GM18909 (cell line): Measurements from ENCODE around the gene TBCB.

Experiments used
- ATAC-seq: cut with Tn5 transposase; IDR thresholded peaks from one replicate; pipeline ENCODE4 v1.9.1; 2021; ENCODE audit warnings: mild to moderate bottlenecking; ENCODE audit not compliant: unreplicated experiment, poor library complexity

Gene TBCB

DNA sequence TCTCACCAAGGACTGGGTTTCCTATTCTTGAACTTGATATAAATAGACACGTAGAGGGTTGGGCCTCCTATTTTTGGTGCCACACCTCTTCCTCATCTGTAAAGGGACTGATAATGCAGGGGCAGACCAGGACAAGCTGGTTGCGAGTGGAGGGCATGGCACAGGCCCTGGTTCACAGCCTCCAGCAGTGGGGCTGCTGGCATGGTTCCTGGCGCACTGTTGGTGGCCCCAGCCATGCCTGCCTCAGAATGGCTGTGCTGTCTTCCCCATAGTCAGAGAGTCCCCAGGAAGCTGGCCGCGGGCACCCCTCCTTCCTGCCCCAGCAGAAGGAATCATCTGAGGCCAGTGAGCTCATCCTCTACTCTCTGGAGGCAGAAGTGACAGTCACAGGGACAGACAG is 14.8 kb upstream of the TBCB start:
- ATAC-seq: no peak

GRCh38 chr19:36101550-36102327 is 13.5 kb upstream of the TBCB start:
- no peak for ATAC-seq

GRCh38 chr19:36103040-36103626 is 12.1 kb upstream of the TBCB start:
- no peak for ATAC-seq

- no peak for ATAC-seq
These were observed 11.3 kb upstream of the TBCB start for GRCh38 chr19:36103842-36104552.

- ATAC-seq: no peak
These were observed 8.8 kb upstream of the TBCB start for GRCh38 chr19:36106441-36106840.

- ATAC-seq: no peak
These were observed 8.3 kb upstream of the TBCB start for GRCh38 chr19:36106991-36107390.

DNA sequence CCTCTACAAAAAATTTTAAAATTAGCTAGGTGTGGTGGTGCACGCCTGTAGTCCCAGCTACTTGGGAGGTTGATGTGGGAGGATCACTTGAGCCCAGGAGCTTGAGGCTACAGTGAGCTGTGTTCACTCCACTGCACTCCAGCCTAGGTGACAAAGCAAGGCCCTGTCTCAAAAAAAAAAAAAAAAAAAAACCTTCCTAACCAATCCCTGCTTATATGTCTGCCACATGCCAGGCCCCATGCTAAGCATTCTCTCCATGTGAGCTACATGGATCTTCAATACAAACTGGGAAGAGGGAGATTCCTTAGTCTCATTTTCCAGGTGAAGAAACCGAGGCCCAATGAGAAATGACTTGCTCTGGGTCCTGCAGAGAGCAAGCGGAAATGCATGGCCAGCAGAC is 6.6 kb upstream of the TBCB start:
- no peak for ATAC-seq

DNA sequence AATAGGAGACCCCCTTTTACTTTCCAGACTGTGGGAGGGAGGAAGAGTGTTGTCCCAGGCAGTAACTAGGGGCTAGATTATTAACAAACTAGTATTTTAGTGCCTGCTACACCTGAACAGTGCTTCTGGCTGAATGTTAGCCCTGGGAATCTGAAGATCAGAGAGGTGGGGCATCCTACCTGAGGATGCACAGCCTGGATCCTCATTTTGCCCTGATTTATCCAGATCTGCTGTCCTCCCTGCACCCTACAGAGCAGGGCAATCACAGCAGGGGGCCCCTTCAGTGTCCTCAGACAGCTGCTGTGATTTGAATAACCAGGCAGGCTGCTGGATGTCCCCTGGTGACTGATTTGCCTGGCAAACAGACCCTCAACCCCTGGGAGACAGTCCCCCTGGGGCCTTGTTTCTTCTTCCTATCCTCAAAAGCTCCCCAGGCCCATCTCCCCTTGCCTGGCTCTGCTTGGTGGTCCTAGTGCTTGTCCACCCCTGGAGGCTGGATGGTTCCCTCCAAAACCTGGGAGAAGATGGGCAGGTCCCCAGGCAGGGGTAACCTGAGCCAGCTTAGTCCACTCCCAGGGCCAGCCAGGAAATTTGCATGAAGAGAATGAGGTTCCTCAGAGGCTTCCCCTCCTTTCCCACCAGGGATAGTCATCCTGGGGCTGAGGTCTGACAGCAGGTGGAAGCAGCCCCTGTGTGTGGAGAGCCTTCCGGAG is 4.6 kb upstream of the TBCB start, which contains the start of gene OVOL3:
OVOL3 (plus strand) TSS at position 657 of the 713 bp plus-strand sequence. CDS start 60 bp downstream, outside the sequence.
- ATAC-seq: no peak

- ATAC-seq: no peak
These were observed 4.1 kb upstream of the TBCB start for GRCh38 chr19:36111200-36111539.

DNA sequence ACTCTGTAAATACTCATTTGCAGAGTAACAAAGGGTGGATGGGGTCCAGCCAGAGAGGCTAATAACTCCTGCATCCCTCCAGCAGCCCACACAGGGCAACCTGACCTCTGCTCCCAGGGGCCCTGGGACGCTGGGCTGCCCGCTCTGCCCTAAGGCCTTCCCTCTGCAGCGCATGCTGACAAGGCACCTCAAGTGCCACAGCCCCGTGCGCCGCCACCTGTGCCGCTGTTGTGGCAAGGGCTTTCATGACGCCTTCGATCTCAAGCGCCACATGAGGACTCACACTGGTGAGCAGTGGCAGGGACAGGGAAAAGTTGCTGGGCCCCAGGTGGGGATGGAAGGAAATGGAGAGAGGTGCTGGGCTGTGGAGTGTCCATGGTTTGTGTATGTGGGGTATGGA is 2.6 kb upstream of the TBCB start:
- no peak for ATAC-seq

DNA sequence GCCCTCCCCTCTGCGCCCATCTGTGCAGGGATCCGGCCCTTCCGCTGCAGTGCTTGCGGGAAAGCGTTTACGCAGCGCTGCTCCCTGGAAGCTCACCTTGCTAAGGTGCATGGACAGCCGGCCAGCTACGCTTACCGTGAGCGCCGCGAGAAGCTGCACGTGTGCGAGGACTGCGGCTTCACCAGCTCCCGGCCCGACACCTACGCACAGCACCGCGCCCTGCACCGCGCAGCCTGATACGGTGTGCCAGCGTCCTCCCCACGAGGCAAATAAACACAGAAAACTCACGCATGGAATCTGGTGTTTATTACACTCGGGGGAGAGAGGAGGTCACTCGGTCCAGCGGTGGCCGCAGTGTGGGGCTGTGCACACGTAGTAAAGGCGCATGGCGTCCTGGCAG is 1.8 kb upstream of the TBCB start:
- no peak for ATAC-seq

DNA sequence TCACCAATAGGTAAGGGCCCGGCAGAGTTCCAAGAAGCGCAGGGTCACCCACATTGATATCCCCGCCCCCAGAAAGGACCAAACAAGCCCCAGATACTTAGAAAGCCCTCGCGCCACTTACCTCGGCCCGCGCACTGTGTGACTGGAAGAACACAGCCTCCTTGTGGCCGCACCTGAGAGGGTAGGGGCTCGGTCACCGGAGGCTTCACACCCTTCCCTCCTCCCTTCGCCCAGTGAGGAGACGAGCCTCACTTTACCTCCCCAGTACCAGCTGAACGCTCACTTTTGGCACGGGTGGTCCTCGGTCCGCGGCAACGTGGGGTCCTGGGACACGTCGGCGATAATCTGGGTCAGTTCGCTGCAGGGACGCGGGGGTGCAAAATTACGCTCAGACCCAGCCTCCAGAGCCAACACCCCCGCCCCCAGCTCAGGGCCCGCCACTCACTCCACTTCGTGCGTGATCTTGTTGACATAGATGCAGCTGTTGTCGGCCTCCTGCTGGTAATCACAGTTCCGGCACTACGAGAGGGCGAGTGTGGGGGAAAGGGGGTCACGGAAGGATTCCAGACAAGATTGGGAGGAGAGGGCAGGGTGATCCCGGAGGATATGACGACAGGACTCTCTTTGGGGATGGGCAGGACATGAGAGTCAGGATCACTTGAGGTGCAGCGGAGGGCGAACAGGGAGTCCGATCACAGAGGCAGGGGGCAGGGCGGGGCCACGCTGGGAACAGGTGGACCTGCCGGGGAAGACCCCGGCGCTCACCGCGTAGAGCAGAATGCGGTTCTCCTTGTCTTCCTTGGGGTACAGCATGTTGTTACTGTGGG is 1.2 kb upstream of the TBCB start:
- no peak for ATAC-seq

DNA sequence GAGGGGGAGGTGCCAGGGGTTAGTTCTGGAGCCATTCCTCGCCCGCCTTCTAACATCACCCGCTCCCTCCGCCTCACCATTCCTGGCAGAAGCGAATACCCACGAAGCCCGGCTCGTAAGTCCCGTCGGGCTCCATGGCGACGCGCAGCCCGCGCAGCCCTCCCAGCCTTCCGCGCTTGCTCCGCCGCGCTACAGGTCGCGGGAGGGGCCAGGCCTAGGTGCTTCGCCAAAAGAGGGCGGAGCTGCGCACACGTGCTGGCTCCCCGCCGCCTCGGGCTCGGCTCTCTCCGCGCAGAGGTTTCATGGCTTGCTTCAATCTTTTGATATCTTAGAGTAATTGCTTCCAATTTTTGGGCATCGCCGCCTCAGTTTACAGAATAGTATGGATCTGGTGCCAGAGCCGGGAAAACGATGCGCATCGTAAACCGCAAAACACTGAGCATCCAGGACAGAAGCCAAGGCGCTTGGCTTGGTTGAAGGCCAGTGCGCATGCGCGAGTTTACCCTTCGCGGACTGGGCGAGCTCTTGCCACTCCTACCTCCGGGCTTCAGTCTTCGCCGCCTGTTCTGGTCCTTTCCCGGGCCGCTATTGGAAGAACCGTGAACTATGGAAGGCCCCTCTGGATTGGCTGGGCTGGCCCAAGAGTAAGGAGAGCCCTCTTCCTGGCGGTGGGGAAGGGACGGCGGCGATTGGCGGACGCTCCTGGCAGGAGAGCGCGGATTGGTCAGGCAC is 381 bp upstream of the TBCB start, which contains the start of gene POLR2I:
POLR2I (minus strand) TSS at position 155 of the 732 bp plus-strand sequence; CDS start at position 136, 19 bp downstream.
- peak; percentile 82 for ATAC-seq

DNA sequence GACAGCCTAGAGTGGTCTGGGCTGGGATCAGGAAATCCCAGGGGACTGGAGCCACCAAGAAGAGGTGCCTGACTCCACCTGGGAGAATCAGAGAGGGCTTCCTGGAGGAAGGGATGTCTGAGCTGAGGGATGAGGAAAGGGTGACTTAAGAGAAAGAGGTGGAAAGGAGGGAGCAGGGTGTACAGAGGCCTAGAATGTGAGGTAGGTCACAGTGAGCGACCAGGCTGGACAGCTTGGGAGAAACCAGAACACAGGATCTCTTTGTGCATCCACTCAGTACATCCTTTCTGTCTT is 1.0 kb downstream of the TBCB start:
- no peak for ATAC-seq

- ATAC-seq: no peak
These were observed 5.1 kb downstream of the TBCB start for GRCh38 chr19:36120092-36120983.

DNA sequence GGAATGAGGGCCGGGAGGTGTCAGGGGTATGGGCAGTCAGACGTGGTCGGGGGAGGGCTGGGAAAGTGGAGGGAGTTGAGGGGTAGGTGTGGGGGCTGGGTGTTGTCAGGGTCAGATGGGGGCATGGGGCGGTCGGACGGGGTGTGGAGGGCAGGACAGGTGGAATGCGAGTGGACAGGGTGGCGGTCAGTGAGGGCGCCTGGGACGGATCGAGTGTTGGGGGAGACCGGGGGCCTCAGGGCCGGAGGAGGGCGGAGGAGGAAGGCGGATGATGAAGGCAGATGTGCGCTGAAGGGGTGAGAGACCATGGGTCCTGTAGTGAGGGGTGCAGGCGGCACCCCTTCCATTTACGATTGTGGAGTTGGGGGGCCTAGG is 5.7 kb downstream of the TBCB start:
- no peak for ATAC-seq

GRCh38 chr19:36121486-36122124 is 6.3 kb downstream of the TBCB start:
- ATAC-seq: no peak

DNA sequence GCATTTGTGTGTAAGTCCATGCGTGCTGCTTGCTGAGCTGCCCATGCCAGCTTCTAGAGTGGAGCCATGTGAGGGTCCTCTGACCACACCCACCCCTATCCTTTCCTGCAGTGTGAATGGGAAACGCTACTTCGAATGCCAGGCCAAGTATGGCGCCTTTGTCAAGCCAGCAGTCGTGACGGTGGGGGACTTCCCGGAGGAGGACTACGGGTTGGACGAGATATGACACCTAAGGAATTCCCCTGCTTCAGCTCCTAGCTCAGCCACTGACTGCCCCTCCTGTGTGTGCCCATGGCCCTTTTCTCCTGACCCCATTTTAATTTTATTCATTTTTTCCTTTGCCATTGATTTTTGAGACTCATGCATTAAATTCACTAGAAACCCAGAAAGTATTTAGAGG is 10.3 kb downstream of the TBCB start:
- ATAC-seq: no peak
